Endothelial cell (in vitro differentiated cells): ENCODE measurements around the gene UBE2O. TPM values are rescaled to one million over a fixed set of nuclear protein-coding genes. Genes with fewer than 3 reads are reported as not detected.

Experiments
- DNase-seq: peaks from one replicate; pipeline ENCODE4 v3.0.0; 2021; ENCODE audit warnings: low spot score
- H3K27ac Mint-ChIP-seq: one replicate; pipeline ENCODE4 v1.8.0; 2021; ENCODE audit warnings: mixed read lengths, inconsistent platforms; ENCODE audit not compliant: unreplicated experiment
- H3K27me3 Mint-ChIP-seq: one replicate; pipeline ENCODE4 v1.8.0; 2021; ENCODE audit warnings: mild to moderate bottlenecking, moderate library complexity, mixed read lengths, inconsistent platforms; ENCODE audit not compliant: unreplicated experiment
- H3K36me3 Mint-ChIP-seq: one replicate; pipeline ENCODE4 v1.8.0; 2021; ENCODE audit warnings: mild to moderate bottlenecking, low read depth, mixed read lengths, inconsistent platforms; ENCODE audit not compliant: unreplicated experiment
- H3K4me1 Mint-ChIP-seq: one replicate; pipeline ENCODE4 v1.8.0; 2021; ENCODE audit warnings: mild to moderate bottlenecking, mixed read lengths, inconsistent platforms; ENCODE audit not compliant: unreplicated experiment
- H3K4me3 Mint-ChIP-seq: one replicate; pipeline ENCODE4 v1.8.0; 2021; ENCODE audit warnings: mild to moderate bottlenecking, mixed read lengths, inconsistent platforms; ENCODE audit not compliant: unreplicated experiment
- H3K9me3 Mint-ChIP-seq: one replicate; pipeline ENCODE4 v1.8.0; 2021; ENCODE audit warnings: mixed read lengths, inconsistent platforms; ENCODE audit not compliant: unreplicated experiment
- total RNA-seq: library from RNA; stranded (reverse); fragmentation: NEBNext Ultra II Directional; extraction: Animal tissue kit (Norgen Biotek cat#: 25700); gene quantifications from one replicate; pipeline ENCODE4 v1.2.1, GENCODE V29; 2021; ENCODE audit not compliant: unreplicated experiment
- TF ChIP-seq, protein P1 (sequence below): fragments of 200-600 bp; sonication (generic); IDR thresholded peaks from one replicate; pipeline ENCODE4 v1.5.0; 2021; ENCODE audit warnings: antibody characterized with exemption; ENCODE audit not compliant: unreplicated experiment

UBE2O gene
- total RNA-seq, 1 donor from 2014 or later, result 49.0 TPM

DNA sequence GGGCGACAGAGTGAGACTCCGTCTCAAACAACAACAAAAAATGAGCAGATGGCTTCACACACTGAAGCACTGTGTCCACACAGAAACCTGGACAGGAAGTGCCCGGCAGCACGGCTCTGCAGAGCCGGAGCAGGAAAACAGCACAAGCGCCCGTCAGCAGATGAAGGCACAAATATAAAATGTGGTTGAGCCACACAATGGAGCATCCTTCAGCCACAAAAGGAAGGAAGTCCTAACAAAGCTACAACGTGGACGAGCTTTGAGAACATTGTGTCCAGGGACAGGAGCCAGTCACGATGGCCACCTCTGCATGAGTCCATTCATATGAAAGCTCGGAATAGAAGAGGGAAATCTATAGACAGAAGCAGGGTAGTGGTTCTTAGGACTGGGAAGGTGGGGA is 32.6 kb upstream of the UBE2O start:
- Mint-ChIP-seq H3K27ac (peak overlapping the region; percentile 82), H3K4me1 (peaks cover 12% of the 10 kb centered on the region), H3K27me3 (peaks cover 12% of the 10 kb centered on the region), H3K36me3 (peaks cover 5% of the 10 kb centered on the region), H3K9me3 (no peaks in the 10 kb centered on the region), H3K4me3 (peak overlapping the region; percentile 2)
- DNase-seq, result peak; percentile 27
- TF ChIP-seq, protein P1, sequence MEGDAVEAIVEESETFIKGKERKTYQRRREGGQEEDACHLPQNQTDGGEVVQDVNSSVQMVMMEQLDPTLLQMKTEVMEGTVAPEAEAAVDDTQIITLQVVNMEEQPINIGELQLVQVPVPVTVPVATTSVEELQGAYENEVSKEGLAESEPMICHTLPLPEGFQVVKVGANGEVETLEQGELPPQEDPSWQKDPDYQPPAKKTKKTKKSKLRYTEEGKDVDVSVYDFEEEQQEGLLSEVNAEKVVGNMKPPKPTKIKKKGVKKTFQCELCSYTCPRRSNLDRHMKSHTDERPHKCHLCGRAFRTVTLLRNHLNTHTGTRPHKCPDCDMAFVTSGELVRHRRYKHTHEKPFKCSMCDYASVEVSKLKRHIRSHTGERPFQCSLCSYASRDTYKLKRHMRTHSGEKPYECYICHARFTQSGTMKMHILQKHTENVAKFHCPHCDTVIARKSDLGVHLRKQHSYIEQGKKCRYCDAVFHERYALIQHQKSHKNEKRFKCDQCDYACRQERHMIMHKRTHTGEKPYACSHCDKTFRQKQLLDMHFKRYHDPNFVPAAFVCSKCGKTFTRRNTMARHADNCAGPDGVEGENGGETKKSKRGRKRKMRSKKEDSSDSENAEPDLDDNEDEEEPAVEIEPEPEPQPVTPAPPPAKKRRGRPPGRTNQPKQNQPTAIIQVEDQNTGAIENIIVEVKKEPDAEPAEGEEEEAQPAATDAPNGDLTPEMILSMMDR, result no peak

DNA sequence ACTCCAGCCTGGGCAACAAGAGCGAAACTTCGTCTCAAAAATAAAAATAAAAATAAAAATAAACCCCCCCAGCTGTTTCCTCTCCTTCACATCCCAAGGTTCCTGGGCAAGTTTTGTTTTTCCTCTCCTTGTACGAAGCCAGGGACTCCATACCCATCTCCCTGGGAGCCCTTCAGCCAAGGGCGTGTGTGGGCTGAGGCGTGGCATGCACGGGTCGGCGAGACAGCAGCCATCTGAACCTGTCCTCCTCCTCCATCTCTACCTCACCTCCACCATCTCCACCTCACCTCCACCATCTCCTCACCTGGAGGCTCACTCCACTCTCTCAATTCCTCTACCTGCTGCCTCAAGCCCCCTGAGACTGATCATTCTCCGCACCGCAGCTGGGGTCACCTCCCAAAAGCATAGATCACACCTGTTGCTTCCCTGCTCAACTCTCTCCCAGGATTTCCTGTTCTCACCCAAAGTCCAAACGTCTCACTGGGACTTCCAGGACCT is 31.3 kb upstream of the UBE2O start:
- Mint-ChIP-seq H3K27ac (no peak overlapping the region), H3K4me3 (no peak overlapping the region), H3K27me3 (peaks cover 9% of the 10 kb centered on the region), H3K4me1 (peaks cover 12% of the 10 kb centered on the region), H3K9me3 (no peaks in the 10 kb centered on the region), H3K36me3 (peaks cover 5% of the 10 kb centered on the region)
- DNase-seq, result no peak
- TF ChIP-seq, protein P1, result no peak

DNA sequence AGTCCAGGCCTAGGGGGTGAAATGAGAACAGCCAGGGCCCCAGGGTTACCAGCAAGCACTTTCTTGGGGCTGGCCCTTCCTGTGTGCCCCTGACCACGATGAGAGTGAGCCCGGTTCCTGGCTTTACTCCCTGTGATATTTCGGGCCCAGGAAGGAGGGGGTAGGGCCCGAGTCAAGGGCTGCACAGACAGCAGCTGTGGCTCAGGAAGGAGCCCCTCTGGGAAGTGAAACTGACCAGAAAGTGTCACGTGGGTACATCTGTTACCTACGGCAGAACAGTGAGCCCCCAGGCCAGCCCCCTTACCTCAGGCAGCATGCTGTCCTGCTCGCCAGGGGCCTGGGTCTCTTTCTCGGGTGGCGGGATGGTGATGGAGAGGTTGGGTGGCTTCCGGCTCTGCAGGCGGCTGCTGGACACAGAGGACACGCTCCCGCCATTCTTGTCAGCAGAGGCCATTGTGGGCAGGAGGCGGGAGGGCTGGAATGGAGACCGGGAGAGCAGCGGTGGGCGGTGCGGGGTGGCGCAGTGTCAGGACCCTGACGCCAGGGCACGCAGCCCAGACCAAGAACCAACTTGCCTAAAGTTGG is 28.2 kb upstream of the UBE2O start:
- no peak for DNase-seq
- TF ChIP-seq, protein P1, result no peak
- Mint-ChIP-seq H3K27me3 (peaks cover 12% of the 10 kb centered on the region), H3K27ac (no peak overlapping the region), H3K4me1 (peaks cover 12% of the 10 kb centered on the region), H3K4me3 (no peak overlapping the region), H3K9me3 (no peaks in the 10 kb centered on the region), H3K36me3 (peaks cover 5% of the 10 kb centered on the region)

DNA sequence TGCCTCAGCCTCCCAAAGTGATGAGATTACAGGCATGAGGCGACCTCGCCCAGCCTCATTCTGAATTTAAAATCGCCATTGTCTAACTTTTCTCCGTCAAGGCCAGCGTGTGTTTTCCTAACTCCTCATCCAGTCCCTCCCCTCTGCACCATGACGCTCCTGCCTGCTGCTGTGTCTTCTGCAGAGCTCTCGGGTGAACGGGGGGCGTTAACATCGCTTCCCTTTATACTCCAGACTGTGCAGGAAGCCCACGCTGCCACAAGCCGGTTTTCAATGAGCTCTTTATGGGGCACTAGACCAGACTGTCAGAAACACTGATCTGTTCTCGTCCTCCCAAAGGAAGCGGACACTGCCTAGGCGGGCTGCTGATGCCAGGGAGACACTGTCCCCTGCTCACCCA is 27.7 kb upstream of the UBE2O start:
- Mint-ChIP-seq H3K4me3 (no peak overlapping the region), H3K27me3 (peaks cover 12% of the 10 kb centered on the region), H3K9me3 (no peaks in the 10 kb centered on the region), H3K4me1 (peaks cover 10% of the 10 kb centered on the region), H3K27ac (peak overlapping the region; percentile 48), H3K36me3 (peaks cover 5% of the 10 kb centered on the region)
- TF ChIP-seq, protein P1, result no peak
- no peak for DNase-seq

DNA sequence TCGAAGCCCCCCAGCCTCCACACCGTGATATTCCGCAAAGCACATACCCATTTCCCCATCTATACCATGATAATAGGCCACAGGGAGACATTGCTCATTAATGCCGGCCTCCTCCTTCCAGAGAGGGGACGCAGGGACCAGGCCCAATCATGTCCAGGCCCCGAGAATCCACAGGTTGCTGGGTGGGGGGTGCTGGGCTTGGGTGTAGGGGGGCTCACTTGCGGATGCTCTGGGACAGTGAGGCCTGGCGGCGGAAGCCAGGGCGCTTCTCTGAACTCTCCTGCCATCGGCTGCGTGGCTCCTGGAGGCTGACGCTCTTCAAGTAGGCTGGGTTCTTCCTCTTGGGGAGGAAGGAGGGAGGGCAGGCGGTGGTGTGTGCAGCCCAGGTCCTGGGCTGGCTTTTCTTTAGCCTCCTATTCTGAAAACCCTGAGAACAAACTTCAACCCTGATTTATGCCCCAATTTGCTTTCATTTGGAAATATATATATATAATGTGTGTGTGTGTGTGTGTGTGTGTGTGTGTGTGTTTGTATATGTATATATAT is 26.6 kb upstream of the UBE2O start:
- TF ChIP-seq, protein P1, result no peak
- H3K4me1 Mint-ChIP-seq, result peaks cover 4% of the 10 kb centered on the region
- no peak overlapping the region for H3K27ac Mint-ChIP-seq
- DNase-seq, result no peak
- H3K9me3 Mint-ChIP-seq, result no peaks in the 10 kb centered on the region
- H3K27me3 Mint-ChIP-seq, result peaks cover 17% of the 10 kb centered on the region
- no peak overlapping the region for H3K4me3 Mint-ChIP-seq
- H3K36me3 Mint-ChIP-seq, result peaks cover 13% of the 10 kb centered on the region
